PC-3 (cell line): ENCODE measurements around the gene NDUFV3. TPM values are rescaled to one million over a fixed set of nuclear protein-coding genes. Genes with fewer than 3 reads are reported as not detected.

Experiments used
- ATAC-seq: fragments of 200-7000 bp; cut with Tn5 transposase; 2 replicates; pipeline ENCODE4 v1.9.1; 2020; ENCODE audit warnings: mild to moderate bottlenecking, moderate library complexity
- BruUV-seq: library from RNA; stranded (reverse); fragments of 400-500 nt; replicated peaks from 2 replicates; lab custom pipeline; 2021; lab: Mats Ljungman, UMichigan
- CTCF ChIA-PET: fragments of 300-600 bp; sonication (Branson Sonifier 250); formaldehyde crosslinking; loops from one replicate; lab custom pipeline; 2022; ENCODE audit warnings: antibody characterized with exemption; lab: Charles Lee
- POLR2A ChIA-PET: fragments of 300-600 bp; sonication (Branson Sonifier 250); formaldehyde crosslinking; loops from one replicate; lab custom pipeline; 2022; ENCODE audit warnings: antibody characterized with exemption; ENCODE audit not compliant: unreplicated experiment; lab: Charles Lee
- DNase-seq: peaks from one replicate; pipeline ENCODE4 v3.0.0-alpha.2; 2015
- H2AFZ ChIP-seq: fragments of 300-600 bp; sonication (generic); 2 replicates; pipeline ENCODE4 v1.6.0; 2016; ENCODE audit warnings: antibody characterized with exemption, low read length
- H3F3A ChIP-seq: fragments of 300-600 bp; sonication (generic); one replicate; pipeline ENCODE4 v1.6.0; 2017; ENCODE audit warnings: antibody characterized with exemption, low read length, control low read depth, mild to moderate bottlenecking; ENCODE audit not compliant: unreplicated experiment
- H3K27ac ChIP-seq: fragments of 300-600 bp; sonication (generic); 2 replicates; pipeline ENCODE4 v1.5.1; 2016; ENCODE audit warnings: mild to moderate bottlenecking, low read length
- H3K27me3 ChIP-seq: fragments of 300-600 bp; sonication (generic); 2 replicates; pipeline ENCODE4 v1.6.1; 2016; ENCODE audit warnings: low read length, mixed read lengths
- H3K36me3 ChIP-seq: fragments of 300-600 bp; sonication (generic); 2 replicates; pipeline ENCODE4 v1.6.1; 2016; ENCODE audit warnings: low read depth, mixed run types, low read length, mixed read lengths
- H3K4me1 ChIP-seq: fragments of 300-600 bp; sonication (generic); 2 replicates; pipeline ENCODE4 v1.5.1; 2016; ENCODE audit warnings: low read length; ENCODE audit not compliant: insufficient read depth
- H3K4me2 ChIP-seq: fragments of 300-600 bp; sonication (generic); 2 replicates; pipeline ENCODE4 v1.6.0; 2016; ENCODE audit warnings: low read length
- H3K4me3 ChIP-seq: fragments of 300-600 bp; sonication (generic); 2 replicates; pipeline ENCODE4 v1.5.1; 2016; ENCODE audit warnings: mild to moderate bottlenecking, low read length, mixed read lengths
- H3K79me2 ChIP-seq: fragments of 300-600 bp; sonication (generic); 2 replicates; pipeline ENCODE4 v1.6.1; 2017; ENCODE audit warnings: low read length, mixed read lengths
- H3K9ac ChIP-seq: fragments of 300-600 bp; sonication (generic); 2 replicates; pipeline ENCODE4 v1.6.0; 2016; ENCODE audit warnings: mild to moderate bottlenecking, low read length
- H3K9me2 ChIP-seq: fragments of 300-600 bp; sonication (generic); replicated peaks from 2 replicates; pipeline ENCODE4 v1.6.1; 2016; ENCODE audit warnings: mixed run types, low read length, mixed read lengths
- H3K9me3 ChIP-seq: fragments of 300-600 bp; sonication (generic); 2 replicates; pipeline ENCODE4 v1.6.1; 2016; ENCODE audit warnings: low read length, mixed read lengths
- H4K20me1 ChIP-seq: fragments of 300-600 bp; sonication (generic); 2 replicates; pipeline ENCODE4 v1.6.1; 2016; ENCODE audit warnings: low read length, mixed read lengths
- CTCF ChIP-seq: fragments of 300-600 bp; sonication (generic); conservative IDR thresholded peaks from 2 replicates; pipeline ENCODE4 v1.5.1; 2017; ENCODE audit warnings: antibody characterized with exemption, low read depth, mild to moderate bottlenecking, low read length
- EZH2 ChIP-seq: fragments of 300-600 bp; sonication (generic); IDR thresholded peaks from one replicate; pipeline ENCODE4 v1.6.1; 2017; ENCODE audit warnings: antibody characterized with exemption, mild to moderate bottlenecking, low read length; ENCODE audit not compliant: unreplicated experiment
- EZH2phosphoT487 ChIP-seq: fragments of 300-600 bp; sonication (generic); IDR thresholded peaks from 2 replicates; pipeline ENCODE4 v1.6.1; 2018; ENCODE audit warnings: mild to moderate bottlenecking, antibody characterized with exemption, low read length, borderline replicate concordance
- intact Hi-C: fragments of 100-400 bp; cut with micrococcal nuclease; formaldehyde crosslinking; loops from 2 replicates; pipeline ENCODE4 v1.9.0; 2023
- total RNA-seq: library from RNA; depleted of rRNA; stranded (reverse); fragments of >200 nt; gene quantifications from 2 replicates; pipeline ENCODE4 v1.2.3, GENCODE V29; 2014

NDUFV3 gene
- total RNA-seq, 1 experiment from 2014 or later, result 61.6 TPM

- POLR2A ChIA-PET, result no interaction called here
- Histone ChIP-seq H3K27me3 (no peaks in the 10 kb centered on the region), H3K4me3 (no peak overlapping the region), H3K4me2 (no peak overlapping the region), H3K9me2 (no peaks in the 10 kb centered on the region), H3F3A (no peaks in the 10 kb centered on the region), H3K9ac (no peak overlapping the region), H2AFZ (no peak overlapping the region), H3K36me3 (peaks cover 72% of the 10 kb centered on the region), H3K9me3 (no peaks in the 10 kb centered on the region), H3K79me2 (peaks cover 93% of the 10 kb centered on the region), H3K4me1 (no peaks in the 10 kb centered on the region), H4K20me1 (peaks cover 80% of the 10 kb centered on the region), H3K27ac (no peak overlapping the region)
- BruUV-seq, result no TSS peak
- no peak for DNase-seq
- intact Hi-C loops, result no loop called here
- ATAC-seq, result no peak
- CTCF ChIA-PET, result no interaction called here
- TF ChIP-seq EZH2phosphoT487 (no peak), CTCF (no peak), EZH2 (no peak)
Observed at GRCh38 chr21:42864286-42864685, 28.8 kb upstream of the NDUFV3 start.

DNA sequence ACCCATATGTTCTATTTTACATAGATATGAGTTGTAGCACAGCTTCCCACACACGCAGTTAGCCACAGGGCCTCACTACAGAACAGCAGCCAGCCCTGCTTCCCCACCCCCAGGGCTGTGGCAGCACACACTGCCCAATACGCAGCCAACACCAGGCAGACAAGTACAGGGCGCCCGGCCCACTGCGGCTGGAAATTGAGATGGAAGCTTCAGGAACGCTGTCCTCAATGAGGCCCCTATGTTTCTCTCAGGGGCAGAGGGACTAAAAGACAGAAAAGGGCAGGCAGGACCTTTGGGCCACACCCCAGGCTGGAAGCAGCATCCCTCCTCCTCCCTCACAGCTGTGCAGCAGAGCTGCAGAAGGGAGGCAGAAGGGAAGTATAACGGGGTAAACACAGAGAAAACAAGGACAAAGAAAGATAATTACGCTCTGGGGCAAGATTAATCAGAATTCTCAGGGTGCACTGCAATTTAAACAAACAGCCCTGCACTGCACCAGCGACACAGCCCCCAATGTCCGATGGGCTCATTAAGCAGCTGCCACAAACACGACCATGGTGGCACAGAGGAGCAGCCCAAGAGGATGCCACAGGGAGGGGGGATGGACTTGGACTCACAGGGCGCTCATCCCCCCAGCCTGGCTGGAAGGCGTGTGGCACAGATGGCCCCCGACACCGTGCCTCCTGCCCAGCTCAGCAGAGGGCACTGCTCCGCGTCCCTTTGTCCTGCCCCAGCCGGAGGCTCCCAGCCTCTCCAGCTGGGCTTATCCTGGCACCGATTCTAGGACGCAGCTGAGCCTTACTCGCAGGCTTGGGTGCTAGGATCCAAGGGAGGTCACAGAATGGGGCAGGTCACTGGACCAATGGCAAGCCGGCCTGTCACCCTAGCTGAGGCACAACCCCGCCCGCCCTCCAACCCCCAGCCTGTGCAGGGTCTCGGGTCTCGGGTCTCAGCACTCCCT, 28.0 kb upstream of the NDUFV3 start:
- CTCF ChIA-PET, result no interaction called here
- H3F3A ChIP-seq, result no peaks in the 10 kb centered on the region
- H2AFZ ChIP-seq, result no peak overlapping the region
- H3K9ac ChIP-seq, result no peak overlapping the region
- no peak for DNase-seq
- H3K9me2 ChIP-seq, result no peaks in the 10 kb centered on the region
- H3K79me2 ChIP-seq, result peaks cover 95% of the 10 kb centered on the region
- H3K4me2 ChIP-seq, result no peak overlapping the region
- intact Hi-C loops, result no loop called here
- H4K20me1 ChIP-seq, result peaks cover 76% of the 10 kb centered on the region
- POLR2A ChIA-PET, result no interaction called here
- H3K27ac ChIP-seq, result no peak overlapping the region
- H3K4me3 ChIP-seq, result no peak overlapping the region
- BruUV-seq, result no TSS peak
- no peak for ATAC-seq
- H3K36me3 ChIP-seq, result peaks cover 74% of the 10 kb centered on the region
- TF ChIP-seq EZH2phosphoT487 (no peak), CTCF (no peak), EZH2 (no peak)
- no peaks in the 10 kb centered on the region for H3K27me3 ChIP-seq
- H3K4me1 ChIP-seq, result no peaks in the 10 kb centered on the region
- H3K9me3 ChIP-seq, result no peaks in the 10 kb centered on the region

DNA sequence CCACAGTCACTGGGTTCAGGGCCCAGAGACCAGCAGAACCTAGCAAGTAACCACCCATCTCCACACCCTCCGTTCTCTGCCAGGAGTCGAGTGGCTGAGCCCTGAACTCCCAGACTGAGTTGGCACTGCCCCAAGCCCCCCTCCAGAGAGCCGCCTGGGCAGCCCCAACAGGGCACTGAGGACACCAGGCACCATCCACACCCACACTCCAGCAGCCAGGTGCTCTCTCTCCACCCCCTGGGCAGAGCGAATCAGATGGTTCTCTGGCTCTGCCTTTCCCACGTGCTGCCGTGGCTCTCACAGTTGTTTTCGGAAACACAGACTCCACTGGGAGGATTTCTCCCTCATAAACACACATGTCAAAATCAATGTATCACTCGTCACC, 27.3 kb upstream of the NDUFV3 start:
- TF ChIP-seq CTCF (no peak), EZH2 (no peak), EZH2phosphoT487 (no peak)
- intact Hi-C loops, result no loop called here
- H3K79me2 ChIP-seq, result peaks cover 94% of the 10 kb centered on the region
- H3K9ac ChIP-seq, result no peak overlapping the region
- H3K36me3 ChIP-seq, result peaks cover 73% of the 10 kb centered on the region
- no peak overlapping the region for H3K27ac ChIP-seq
- POLR2A ChIA-PET, result no interaction called here
- BruUV-seq, result no TSS peak
- peaks cover 70% of the 10 kb centered on the region for H4K20me1 ChIP-seq
- H3K9me2 ChIP-seq, result no peaks in the 10 kb centered on the region
- H3K9me3 ChIP-seq, result no peaks in the 10 kb centered on the region
- H3F3A ChIP-seq, result no peaks in the 10 kb centered on the region
- H3K27me3 ChIP-seq, result no peaks in the 10 kb centered on the region
- H2AFZ ChIP-seq, result no peak overlapping the region
- CTCF ChIA-PET, result no interaction called here
- no peak for ATAC-seq
- no peaks in the 10 kb centered on the region for H3K4me1 ChIP-seq
- H3K4me2 ChIP-seq, result no peak overlapping the region
- no peak overlapping the region for H3K4me3 ChIP-seq
- DNase-seq, result no peak
